Suppressor macrophage treated with lipopolysaccharide for 1 hour (primary cell): ENCODE results near the gene CCDC32.
"Not testable (repeated sequence)": the region's sequence is repeated elsewhere in the genome, so short reads cannot be mapped to it uniquely, and the experiment has no call there.

Source experiments
- DNase-seq, 3 donors: peaks; one replicate each; pipeline ENCODE4 v3.0.0-alpha.2; 2020 to 2022

The CCDC32 gene, protein sequence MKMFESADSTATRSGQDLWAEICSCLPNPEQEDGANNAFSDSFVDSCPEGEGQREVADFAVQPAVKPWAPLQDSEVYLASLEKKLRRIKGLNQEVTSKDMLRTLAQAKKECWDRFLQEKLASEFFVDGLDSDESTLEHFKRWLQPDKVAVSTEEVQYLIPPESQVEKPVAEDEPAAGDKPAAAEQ

DNA sequence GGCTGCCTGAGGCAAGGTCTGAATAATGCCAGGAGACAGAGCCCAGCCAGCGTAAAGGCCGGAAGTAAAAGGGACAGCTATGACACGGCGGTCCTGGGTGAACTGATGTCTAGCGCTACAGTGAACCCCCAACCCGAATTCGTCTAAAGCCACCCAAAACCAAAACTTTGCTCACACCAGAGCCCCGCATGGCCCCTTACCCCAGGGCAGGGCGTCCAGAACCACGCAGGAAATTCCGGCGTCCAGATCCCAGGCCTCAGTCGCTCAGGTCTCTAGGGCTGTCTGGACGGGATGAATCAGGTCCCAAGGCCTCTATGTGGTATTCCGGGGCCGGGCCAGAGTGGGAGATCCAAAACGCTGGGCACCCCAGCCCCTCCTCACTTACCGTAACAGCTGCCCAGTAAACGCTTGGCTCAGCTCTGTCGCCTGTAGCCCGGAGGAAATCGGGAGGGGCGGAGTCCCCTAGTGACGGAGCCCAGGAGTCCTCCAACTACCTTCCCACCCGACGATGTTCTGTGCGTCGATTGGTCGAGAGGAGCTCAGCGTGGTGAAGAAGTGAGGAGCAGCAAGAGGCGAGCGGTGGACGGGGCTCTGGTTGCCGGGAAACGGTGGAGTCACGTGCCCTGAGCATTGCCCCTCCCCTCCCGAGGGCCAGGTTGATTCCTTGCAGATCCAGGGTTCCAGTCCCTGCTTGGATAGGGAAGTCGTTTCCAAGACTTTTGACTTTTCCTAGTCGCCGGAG, at the start of gene CCDC32:
Gene CCDC32, minus strand, starts transcription at position 452 of the 742 bp plus-strand sequence. CDS start 2,027 bp downstream, outside the sequence.
- peak; percentile 97 to 99 (median 98) for DNase-seq

- no peak for DNase-seq
Measured at GRCh38 chr15:40613080-40613479, 48.2 kb upstream of the CCDC32 start.

DNA sequence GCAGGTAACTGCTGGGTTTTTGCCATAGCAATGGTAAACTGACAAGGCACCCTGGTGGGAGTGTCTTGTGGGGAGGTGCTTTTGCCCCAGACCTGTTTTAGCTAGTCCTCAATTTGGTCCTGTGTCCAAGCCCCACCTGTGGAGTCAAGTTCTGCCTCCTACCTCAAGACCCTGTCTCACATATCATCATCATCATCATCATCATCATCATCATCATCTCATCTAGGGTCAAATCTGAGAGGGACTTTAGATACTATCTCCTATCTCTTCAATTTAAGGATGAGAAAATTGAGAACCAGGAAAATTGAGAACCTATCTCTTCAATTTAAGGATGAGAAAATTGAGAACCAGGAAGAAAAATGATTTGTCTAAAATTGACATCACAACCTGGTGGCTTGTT, 39.1 kb upstream of the CCDC32 start:
- no peak for DNase-seq

GRCh38 chr15:40600956-40601355, 36.1 kb upstream of the CCDC32 start:
- no peak for DNase-seq

DNA sequence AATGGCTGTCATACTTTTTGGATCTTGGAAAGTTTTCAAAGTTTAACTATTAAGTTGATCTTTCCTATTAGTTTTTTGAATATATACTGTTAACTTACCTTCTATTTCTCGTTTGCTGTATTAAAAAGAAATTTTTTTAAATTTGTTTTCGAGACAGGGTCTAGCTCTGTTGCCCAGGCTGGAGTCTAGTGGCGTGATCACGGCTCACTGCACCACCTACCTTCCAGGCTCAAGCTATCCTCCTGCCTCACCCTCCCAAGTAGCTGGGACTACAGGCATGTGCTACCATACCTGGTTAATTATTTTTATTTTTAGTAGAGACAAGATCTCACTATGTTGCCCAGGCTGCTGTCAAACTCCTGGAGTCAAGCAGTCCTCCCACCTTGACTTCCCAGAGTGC, 33.8 kb upstream of the CCDC32 start:
- DNase-seq, result no peak

DNA sequence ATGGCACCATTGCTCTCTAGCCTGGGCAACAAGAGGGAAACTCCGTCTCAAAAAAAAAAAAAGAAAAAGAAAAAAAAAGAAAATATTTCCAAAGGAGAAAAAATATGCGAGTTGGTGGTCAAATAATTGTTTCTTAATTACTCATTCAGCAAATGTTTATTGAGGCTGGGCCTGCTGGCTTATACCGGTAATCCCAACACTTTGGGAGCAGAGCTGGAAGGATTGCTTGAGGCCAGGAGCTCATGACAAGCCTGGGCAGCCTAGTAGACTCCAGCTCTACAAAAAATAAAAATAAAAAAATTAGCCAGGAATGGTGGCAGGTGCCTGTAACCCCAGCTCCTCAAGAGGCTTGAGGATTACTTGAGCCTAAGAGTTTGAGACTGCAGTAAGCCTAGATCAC, 33.3 kb upstream of the CCDC32 start:
- DNase-seq, result no peak

- no peak for DNase-seq
Measured at GRCh38 chr15:40597024-40597423, 32.2 kb upstream of the CCDC32 start.

DNA sequence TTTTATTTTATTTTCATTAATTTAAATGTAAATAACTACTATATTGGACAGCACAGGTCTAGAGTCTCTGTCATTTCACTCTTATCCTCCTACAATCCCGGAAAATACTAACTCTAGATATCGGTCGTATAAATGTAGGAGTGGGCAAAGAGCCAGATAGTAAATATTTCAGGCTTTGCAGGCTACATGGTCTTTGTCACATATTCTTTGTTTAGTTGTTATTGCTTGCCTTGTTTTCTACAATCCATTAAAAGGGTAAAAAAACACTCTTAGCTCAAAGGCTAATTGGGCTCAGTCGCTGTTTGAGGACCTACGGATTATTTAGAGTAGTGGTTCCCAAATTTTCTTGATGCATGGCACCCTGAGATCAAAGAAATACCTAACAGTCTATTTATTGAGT, 30.9 kb upstream of the CCDC32 start:
- DNase-seq, result no peak

DNA sequence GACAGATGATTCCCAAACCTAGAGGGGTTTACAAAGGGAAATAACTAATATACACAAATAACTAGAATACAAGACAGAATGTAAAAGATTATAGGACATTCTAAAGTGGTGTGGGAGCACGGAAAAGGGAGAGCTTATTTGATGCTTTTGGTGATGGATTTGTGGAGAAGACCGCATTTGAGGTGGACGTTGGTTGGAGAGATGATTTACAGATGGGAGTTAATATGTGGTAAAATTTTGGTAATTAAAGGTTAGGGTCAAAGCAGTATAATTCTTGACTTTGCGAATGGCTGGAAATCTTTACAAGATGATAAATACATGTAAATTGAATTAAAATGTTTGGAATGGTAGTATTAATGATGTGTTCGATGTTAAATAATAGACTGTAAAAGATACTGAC, 30.4 kb upstream of the CCDC32 start:
- no peak for DNase-seq

DNA sequence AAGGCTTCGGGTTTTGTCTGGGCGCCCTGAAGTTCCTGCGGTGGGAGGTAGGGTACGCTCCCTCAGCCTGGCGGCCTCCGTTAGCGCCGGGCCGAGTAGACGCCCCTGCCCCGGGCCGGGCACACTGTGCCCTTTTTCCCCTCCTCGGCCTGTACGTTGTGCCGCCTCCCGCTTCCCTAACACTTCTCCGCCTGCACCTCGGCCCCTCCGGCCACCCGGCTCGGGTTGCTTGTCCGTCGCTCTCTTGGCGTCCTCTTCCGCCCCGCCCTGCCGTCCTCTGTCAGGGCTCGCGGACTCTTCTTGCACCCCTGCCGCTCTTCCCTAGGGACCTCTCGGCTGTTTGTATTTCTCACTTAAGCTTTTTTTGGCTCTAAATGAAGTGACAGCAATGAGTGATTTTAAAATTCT, 29.6 kb upstream of the CCDC32 start:
- peak; percentile 68 to 84 (median 68) for DNase-seq

- peak; percentile 92 to 95 (median 93) for DNase-seq
Measured at GRCh38 chr15:40593588-40594428, 29.0 kb upstream of the CCDC32 start, which contains the start of gene KNL1. Gene KNL1 (plus strand): TSS chr15:40594249. CDS start chr15:40602932, 8,683 bp downstream.

GRCh38 chr15:40593165-40593564, 28.3 kb upstream of the CCDC32 start:
- DNase-seq, result no peak

DNA sequence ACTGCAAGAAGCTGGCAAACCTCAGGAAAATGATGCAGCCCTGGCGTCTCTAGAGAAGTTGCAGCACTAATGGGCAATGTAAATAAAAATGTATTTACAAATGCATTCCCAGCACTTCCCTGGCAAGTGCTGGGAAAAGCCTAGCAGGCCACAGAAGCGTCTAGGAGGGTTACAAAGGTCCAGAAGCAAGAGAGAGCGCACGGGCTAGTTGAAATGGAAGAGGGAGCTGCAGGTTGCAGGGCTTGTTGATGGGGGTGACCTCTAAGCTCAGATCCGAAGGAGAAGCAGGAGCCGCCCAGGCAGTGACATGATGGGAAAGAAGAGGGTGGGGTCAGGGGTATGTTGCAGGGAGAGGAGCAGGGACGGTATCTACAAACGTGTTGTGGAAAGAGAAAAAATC, 26.5 kb upstream of the CCDC32 start:
- no peak for DNase-seq

DNA sequence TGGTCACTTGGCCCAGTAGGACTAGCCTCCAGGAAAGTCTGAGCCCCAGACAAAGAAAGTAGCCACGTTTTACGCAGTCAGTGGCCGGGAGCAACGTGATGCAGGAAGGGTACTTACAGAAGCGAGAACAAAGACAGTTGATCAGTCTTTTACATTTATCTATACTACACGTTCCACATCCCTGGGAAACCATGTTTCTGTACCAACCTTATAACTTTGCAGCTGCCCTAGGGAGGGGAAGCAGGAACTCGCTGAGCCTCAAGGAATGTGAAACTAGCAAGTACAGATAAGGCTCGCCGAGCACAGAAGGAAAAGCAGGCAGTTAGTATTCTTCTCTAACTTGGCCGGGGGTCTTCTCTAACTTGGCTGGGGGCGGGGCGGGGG, 25.8 kb upstream of the CCDC32 start:
- DNase-seq, result no peak

GRCh38 chr15:40584191-40584590, 19.3 kb upstream of the CCDC32 start:
- no peak for DNase-seq

DNA sequence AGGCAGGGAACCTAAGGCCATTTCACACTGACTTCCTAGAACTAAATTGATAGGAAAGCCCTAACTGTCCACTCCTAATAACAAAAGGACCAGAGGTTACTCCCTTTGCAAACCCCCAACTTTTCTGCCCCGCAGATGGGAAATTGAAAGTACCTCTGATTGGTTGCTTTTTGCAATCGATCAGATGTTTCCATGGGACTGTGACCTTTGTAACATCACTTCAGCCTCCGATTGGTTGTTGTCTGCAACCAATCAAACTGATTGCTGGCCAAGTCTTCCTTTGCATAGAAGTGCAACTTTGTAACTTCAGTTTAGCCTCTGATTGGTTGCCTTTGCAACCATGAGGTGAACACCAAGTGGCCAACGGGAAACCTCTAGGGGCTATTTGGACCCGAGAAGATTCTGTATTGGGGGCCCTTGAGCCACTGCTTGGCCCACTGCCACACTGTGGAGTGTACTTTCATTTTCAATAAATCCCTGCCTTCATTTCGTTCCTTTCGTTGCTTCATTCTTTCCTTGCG, 17.9 kb upstream of the CCDC32 start:
- peak in 1 of 3 donors; percentile 36 for DNase-seq

DNA sequence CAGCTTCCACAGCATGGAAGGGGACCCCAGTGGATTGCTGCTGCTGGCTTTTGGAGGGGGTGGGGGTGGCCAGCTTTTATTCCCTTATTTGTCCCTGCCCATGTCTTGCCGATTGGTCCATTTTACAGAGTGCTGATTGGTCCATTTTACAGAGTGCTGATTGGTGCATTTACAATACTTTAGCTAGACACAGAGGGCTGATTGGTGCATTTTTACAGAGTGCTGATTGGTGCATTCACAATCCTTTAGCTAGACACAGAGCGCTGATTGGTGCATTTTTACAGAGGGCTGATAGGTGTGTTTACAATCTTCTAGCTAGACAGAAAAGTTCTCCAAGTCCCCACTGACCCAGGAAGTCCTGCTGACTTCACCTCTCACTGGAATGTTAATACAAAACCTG, 17.0 kb upstream of the CCDC32 start:
- not testable (repeated sequence) for DNase-seq

- DNase-seq, result no peak
Measured at GRCh38 chr15:40578892-40579291, 14.1 kb upstream of the CCDC32 start.

DNA sequence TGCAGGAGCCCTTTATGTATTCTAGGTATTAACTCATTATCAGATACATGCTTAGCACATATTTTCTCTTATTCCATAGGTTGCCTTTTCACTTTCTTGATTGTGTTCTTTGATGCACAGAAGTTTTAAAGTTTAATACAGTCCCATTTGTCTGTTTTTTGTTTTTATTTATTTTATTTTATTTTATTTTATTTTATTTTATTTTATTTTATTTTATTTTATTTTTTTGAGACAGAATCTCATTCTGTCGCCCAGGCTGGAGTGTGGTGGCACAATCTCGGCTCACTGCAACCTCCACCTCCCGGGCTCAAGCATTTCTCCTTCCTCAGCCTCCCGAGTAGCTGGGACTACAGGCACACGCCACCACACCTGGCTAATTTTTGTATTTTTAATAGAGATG, 12.1 kb upstream of the CCDC32 start:
- not testable (repeated sequence) for DNase-seq

- DNase-seq, result no peak
Measured at GRCh38 chr15:40575113-40575512, 10.3 kb upstream of the CCDC32 start.

- peak; percentile 94 to 95 (median 95) for DNase-seq
Measured at GRCh38 chr15:40569129-40569953, 4.5 kb upstream of the CCDC32 start, which contains the start of gene RPUSD2. Gene RPUSD2 (plus strand): TSS chr15:40569299. CDS start chr15:40569338, 39 bp downstream.

DNA sequence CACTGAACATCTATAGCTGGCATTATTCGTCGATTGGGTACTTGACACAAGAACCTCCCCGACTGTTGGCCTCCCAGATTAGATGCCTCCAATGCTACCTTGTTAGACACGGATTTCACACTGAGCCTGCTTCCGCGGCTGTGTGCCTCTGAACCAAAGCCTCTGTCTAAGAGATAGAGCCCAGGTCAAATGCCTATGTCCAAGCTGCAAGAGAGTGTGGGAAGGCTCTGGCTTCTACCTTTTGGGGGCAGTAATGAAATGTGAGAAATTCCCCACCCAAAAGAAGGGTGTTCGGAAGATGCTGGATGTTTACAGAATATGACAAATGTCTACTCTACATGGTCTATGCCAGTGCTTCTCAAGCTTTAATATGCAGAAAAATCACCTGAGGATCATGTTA, 2.3 kb upstream of the CCDC32 start:
- DNase-seq, result peak; percentile 25 to 48 (median 39)
